GM19239 (cell line): Measurements from ENCODE around the gene AARSD1.
"Not testable (repeated sequence)": the region's sequence is repeated elsewhere in the genome, so short reads cannot be mapped to it uniquely, and the experiment has no call there.

Experiments
- DNase-seq: peaks from one replicate; pipeline ENCODE4 v3.0.0; 2011; ENCODE audit warnings: low spot score; ENCODE audit not compliant: insufficient read length
- FAIRE-seq: peaks from 2 replicates; lab custom pipeline; 2011; peaks lifted over from hg19 to GRCh38; lab: Jason Lieb, UNC

AARSD1 gene

GRCh38 chr17:42964161-42964932 lies at the start of gene AARSD1:
Gene AARSD1, minus strand, starts transcription at chr17:42964454. Its CDS starts 14 bp downstream, at chr17:42964440.
- FAIRE-seq = peak; percentile 96
- peak; percentile 89 for DNase-seq

GRCh38 chr17:43013296-43013695 lies 49.0 kb upstream of the AARSD1 start:
- DNase-seq = no peak
- no peak for FAIRE-seq

- DNase-seq = no peak
- FAIRE-seq = no peak
These were observed 47.6 kb upstream of the AARSD1 start for GRCh38 chr17:43011728-43012472.

GRCh38 chr17:43010667-43011308 lies 46.5 kb upstream of the AARSD1 start:
- DNase-seq (no peak), FAIRE-seq (no peak)

GRCh38 chr17:43006639-43007551 lies 42.6 kb upstream of the AARSD1 start, which contains the start of gene IFI35:
Gene IFI35, plus strand, starts transcription at chr17:43006784. Its CDS starts 164 bp downstream, at chr17:43006948.
- FAIRE-seq = peak; percentile 90

GRCh38 chr17:43003542-43004172 lies 39.4 kb upstream of the AARSD1 start:
- no peak for FAIRE-seq
- DNase-seq = no peak

More at GRCh38 chr17:43006639-43007551, 42.6 kb upstream of the AARSD1 start, which contains the start of gene IFI35:
- peak; percentile 78 for DNase-seq

- FAIRE-seq, DNase-seq: not testable (repeated sequence)
These were observed 36.6 kb upstream of the AARSD1 start for GRCh38 chr17:43000894-43001293.

- FAIRE-seq = no peak
- no peak for DNase-seq
These were observed 34.8 kb upstream of the AARSD1 start for GRCh38 chr17:42999003-42999525.

GRCh38 chr17:42997984-42998938 lies 34.0 kb upstream of the AARSD1 start, which contains the start of gene RPL27:
Gene RPL27, plus strand, starts transcription at chr17:42998419. Its CDS starts 332 bp downstream, at chr17:42998751.
- FAIRE-seq = peak; percentile 99
- peak; percentile 85 for DNase-seq

GRCh38 chr17:42997390-42997983 lies 33.2 kb upstream of the AARSD1 start:
- DNase-seq (no peak), FAIRE-seq (peak; percentile 14)

GRCh38 chr17:42993913-42994312 lies 29.7 kb upstream of the AARSD1 start:
- FAIRE-seq, DNase-seq: not testable (repeated sequence)

- DNase-seq (no peak), FAIRE-seq (no peak)
These were observed 28.6 kb upstream of the AARSD1 start for GRCh38 chr17:42992872-42993271.

- DNase-seq (no peak), FAIRE-seq (no peak)
These were observed 27.2 kb upstream of the AARSD1 start for GRCh38 chr17:42991471-42991870.

- no peak for DNase-seq
- no peak for FAIRE-seq
These were observed 25.7 kb upstream of the AARSD1 start for GRCh38 chr17:42989726-42990652.

- no peak for FAIRE-seq
- no peak for DNase-seq
These were observed 24.9 kb upstream of the AARSD1 start for GRCh38 chr17:42989141-42989540.

GRCh38 chr17:42985225-42985624 lies 21.0 kb upstream of the AARSD1 start:
- peak; percentile 63 for DNase-seq

More at GRCh38 chr17:42985225-42985624, 21.0 kb upstream of the AARSD1 start:
- peak; percentile 89 for FAIRE-seq
